ENCODE measurements around the gene CDC14A.
"Not testable (repeated sequence)": the region's sequence is repeated elsewhere in the genome, so short reads cannot be mapped to it uniquely, and the experiment has no call there.

DNA sequence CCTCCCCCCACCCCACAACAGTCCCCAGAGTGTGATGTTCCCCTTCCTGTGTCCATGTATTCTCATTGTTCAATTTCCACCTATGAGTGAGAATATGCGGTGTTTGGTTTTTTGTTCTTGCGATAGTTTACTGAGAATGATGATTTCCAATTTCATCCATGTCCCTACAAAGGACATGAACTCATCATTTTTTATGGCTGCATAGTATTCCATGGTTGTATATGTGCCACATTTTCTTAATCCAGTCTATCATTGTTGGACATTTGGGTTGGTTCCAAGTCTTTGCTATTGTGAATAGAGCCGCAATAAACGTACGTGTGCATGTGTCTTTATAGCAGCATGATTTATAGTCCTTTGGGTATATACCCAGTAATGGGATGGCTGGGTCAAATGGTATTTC is 21.6 kb downstream of the CDC14A start:
- TF ChIP-seq, protein P1, sequence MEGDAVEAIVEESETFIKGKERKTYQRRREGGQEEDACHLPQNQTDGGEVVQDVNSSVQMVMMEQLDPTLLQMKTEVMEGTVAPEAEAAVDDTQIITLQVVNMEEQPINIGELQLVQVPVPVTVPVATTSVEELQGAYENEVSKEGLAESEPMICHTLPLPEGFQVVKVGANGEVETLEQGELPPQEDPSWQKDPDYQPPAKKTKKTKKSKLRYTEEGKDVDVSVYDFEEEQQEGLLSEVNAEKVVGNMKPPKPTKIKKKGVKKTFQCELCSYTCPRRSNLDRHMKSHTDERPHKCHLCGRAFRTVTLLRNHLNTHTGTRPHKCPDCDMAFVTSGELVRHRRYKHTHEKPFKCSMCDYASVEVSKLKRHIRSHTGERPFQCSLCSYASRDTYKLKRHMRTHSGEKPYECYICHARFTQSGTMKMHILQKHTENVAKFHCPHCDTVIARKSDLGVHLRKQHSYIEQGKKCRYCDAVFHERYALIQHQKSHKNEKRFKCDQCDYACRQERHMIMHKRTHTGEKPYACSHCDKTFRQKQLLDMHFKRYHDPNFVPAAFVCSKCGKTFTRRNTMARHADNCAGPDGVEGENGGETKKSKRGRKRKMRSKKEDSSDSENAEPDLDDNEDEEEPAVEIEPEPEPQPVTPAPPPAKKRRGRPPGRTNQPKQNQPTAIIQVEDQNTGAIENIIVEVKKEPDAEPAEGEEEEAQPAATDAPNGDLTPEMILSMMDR (conservative IDR thresholded peaks at IDR 0.05; ENCODE audit: low read depth, low read length): not testable (repeated sequence)
- TF ChIP-seq EZH2 (IDR thresholded peaks at IDR 0.05; ENCODE audit: low read length, unreplicated experiment); EZH2phosphoT487 (IDR thresholded peaks at IDR 0.05; ENCODE audit: borderline replicate concordance, low read length): not testable (repeated sequence)
